Inflammatory macrophage (primary cell): ENCODE measurements around the gene SPACA6.

ENCODE experiments used
- DNase-seq, 2 donors: peaks; one replicate each; pipeline ENCODE4 v3.0.0-alpha.2; 2020 to 2022

The SPACA6 gene

GRCh38 chr19:51739466-51740213, 46.5 kb downstream of the SPACA6 start:
- no peak for DNase-seq

GRCh38 chr19:51740356-51740755, 47.2 kb downstream of the SPACA6 start:
- DNase-seq, result peak; percentile 63 to 77

- DNase-seq, result peak; percentile 22 to 42
Measured at GRCh38 chr19:51742789-51743188, 49.7 kb downstream of the SPACA6 start.

GRCh38 chr19:51743405-51743804, 50.3 kb downstream of the SPACA6 start:
- no peak for DNase-seq

DNA sequence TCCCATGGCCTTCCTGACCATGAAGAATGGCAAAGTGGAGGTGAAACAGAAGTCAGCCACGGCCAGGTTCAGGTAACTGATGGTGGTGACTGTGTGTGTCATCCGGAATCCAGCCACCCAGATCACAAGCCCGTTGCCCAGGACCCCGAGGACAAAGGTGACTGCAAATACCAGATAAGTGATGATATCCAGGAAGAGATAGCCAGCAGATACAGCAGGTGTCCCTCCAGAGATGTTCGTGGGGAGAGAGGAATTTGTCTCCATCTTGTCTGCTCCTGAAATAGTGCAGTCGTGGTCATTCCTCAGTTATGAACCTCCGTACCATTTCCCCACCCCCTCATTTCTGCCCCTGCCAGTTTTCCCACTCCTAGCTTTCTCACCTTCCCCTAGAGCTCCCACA, 53.6 kb downstream of the SPACA6 start:
- no peak for DNase-seq

- DNase-seq, result no peak
Measured at GRCh38 chr19:51749979-51750378, 56.8 kb downstream of the SPACA6 start.

- peak in 1 of 2 donors; percentile 26 for DNase-seq
Measured at GRCh38 chr19:51750400-51751094, 57.4 kb downstream of the SPACA6 start.

DNA sequence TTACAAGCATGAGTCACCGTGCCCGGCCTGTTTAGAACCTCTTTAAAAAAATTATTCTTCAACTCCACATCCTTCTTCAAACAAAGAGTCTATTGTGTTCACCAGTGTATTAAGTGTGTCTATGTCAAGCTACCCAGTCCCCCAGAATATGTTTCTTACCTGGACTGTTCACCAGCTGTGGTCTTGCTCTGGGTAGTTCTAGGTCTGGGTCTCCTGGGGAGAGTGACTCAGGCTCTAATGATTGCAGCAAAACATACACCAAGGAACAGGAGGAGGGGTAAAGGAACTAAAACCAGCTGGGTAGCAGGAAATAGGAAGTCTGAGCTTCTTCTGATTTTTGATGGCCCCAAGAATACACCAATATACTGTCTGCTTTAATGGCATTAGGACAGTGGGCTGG, 58.5 kb downstream of the SPACA6 start, which contains the start of gene FPR1:
Gene FPR1 (minus strand): TSS at position 224 of the 400 bp plus-strand sequence. CDS start 4,884 bp downstream, outside the sequence.
- DNase-seq, result peak; percentile 85 to 89

DNA sequence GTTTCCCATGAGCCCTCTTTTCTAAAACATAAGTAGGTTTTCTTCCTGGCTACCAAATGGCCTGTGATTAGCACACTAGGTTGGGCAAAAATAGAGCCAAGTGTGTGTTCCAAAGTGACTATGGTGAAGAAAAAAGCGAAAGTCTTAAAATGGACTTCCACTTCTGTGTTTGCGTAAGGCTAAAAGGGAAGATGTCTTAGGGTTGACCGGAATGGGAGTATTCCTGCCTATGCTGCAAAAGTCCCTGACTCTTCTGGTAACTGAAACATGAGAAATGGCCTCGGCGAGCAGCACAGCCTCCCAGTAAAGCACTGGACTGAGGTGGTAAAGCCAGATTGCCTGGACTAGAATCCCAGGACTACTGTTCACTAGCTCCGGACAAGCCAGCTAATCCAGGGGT, 61.0 kb downstream of the SPACA6 start:
- peak; percentile 86 to 87 for DNase-seq

GRCh38 chr19:51754770-51755169, 61.6 kb downstream of the SPACA6 start:
- DNase-seq, result no peak
